ENCODE measurements around the gene TNIK.

Gene TNIK

GRCh38 chr3:171077261-171077660 is 382.9 kb downstream of the TNIK start:
- Histone ChIP-seq H3K4me2 (no peak overlapping the region), H3K27ac (no peak overlapping the region), H3K36me3 (ENCODE audit: insufficient read depth) (no peaks in the 10 kb centered on the region), H2AFZ (ENCODE audit: low read depth) (no peak overlapping the region), H3K9ac (no peak overlapping the region), H3K79me2 (ENCODE audit: insufficient read depth, low read depth) (no peaks in the 10 kb centered on the region), H3K4me1 (ENCODE audit: low read depth, poor library complexity, severe bottlenecking) (no peaks in the 10 kb centered on the region), H3K27me3 (ENCODE audit: insufficient read depth, low read depth) (no peaks in the 10 kb centered on the region), H3K4me3 (IDR thresholded peaks at IDR 0.05; ENCODE audit: insufficient read depth, low read depth, low read length) (no peak overlapping the region), H4K20me1 (ENCODE audit: insufficient read depth) (no peaks in the 10 kb centered on the region)
- TF ChIP-seq CTCF (conservative IDR thresholded peaks at IDR 0.05; ENCODE audit: low read depth, low read length), result no peak

- no peaks in the 10 kb centered on the region for H3K36me3 ChIP-seq (ENCODE audit: insufficient read depth)
- TF ChIP-seq CTCF (conservative IDR thresholded peaks at IDR 0.05; ENCODE audit: low read depth, low read length), result no peak
Observed at GRCh38 chr3:171072432-171072831, 387.8 kb downstream of the TNIK start.

GRCh38 chr3:171068658-171069057 is 391.5 kb downstream of the TNIK start:
- H3K79me2 ChIP-seq (ENCODE audit: insufficient read depth, low read depth), result no peaks in the 10 kb centered on the region
- no peak overlapping the region for H3K4me3 ChIP-seq (IDR thresholded peaks at IDR 0.05; ENCODE audit: insufficient read depth, low read depth, low read length)
- no peaks in the 10 kb centered on the region for H4K20me1 ChIP-seq (ENCODE audit: insufficient read depth)
- no peak for TF ChIP-seq CTCF (conservative IDR thresholded peaks at IDR 0.05; ENCODE audit: low read depth, low read length)
- H3K4me1 ChIP-seq (ENCODE audit: low read depth, poor library complexity, severe bottlenecking), result no peaks in the 10 kb centered on the region
- H3K4me2 ChIP-seq, result no peak overlapping the region
- no peaks in the 10 kb centered on the region for H3K27me3 ChIP-seq (ENCODE audit: insufficient read depth, low read depth)
- H3K36me3 ChIP-seq (ENCODE audit: insufficient read depth), result no peaks in the 10 kb centered on the region
- no peak overlapping the region for H3K9ac ChIP-seq
- H3K27ac ChIP-seq, result no peak overlapping the region
- H2AFZ ChIP-seq (ENCODE audit: low read depth), result no peak overlapping the region

More at GRCh38 chr3:171072432-171072831, 387.8 kb downstream of the TNIK start:
- Histone ChIP-seq H3K27ac (no peak overlapping the region), H3K4me3 (IDR thresholded peaks at IDR 0.05; ENCODE audit: insufficient read depth, low read depth, low read length) (no peak overlapping the region), H3K4me1 (ENCODE audit: low read depth, poor library complexity, severe bottlenecking) (no peaks in the 10 kb centered on the region), H2AFZ (ENCODE audit: low read depth) (no peak overlapping the region), H3K27me3 (ENCODE audit: insufficient read depth, low read depth) (no peaks in the 10 kb centered on the region), H3K4me2 (no peak overlapping the region), H4K20me1 (ENCODE audit: insufficient read depth) (no peaks in the 10 kb centered on the region), H3K79me2 (ENCODE audit: insufficient read depth, low read depth) (no peaks in the 10 kb centered on the region), H3K9ac (no peak overlapping the region)

- Histone ChIP-seq H3K4me1 (ENCODE audit: low read depth, poor library complexity, severe bottlenecking) (no peaks in the 10 kb centered on the region), H3K36me3 (ENCODE audit: insufficient read depth) (no peaks in the 10 kb centered on the region), H3K4me3 (IDR thresholded peaks at IDR 0.05; ENCODE audit: insufficient read depth, low read depth, low read length) (no peak overlapping the region), H3K27me3 (ENCODE audit: insufficient read depth, low read depth) (no peaks in the 10 kb centered on the region), H3K27ac (no peak overlapping the region), H2AFZ (ENCODE audit: low read depth) (no peak overlapping the region), H3K4me2 (no peak overlapping the region), H4K20me1 (ENCODE audit: insufficient read depth) (no peaks in the 10 kb centered on the region), H3K79me2 (ENCODE audit: insufficient read depth, low read depth) (no peaks in the 10 kb centered on the region), H3K9ac (no peak overlapping the region)
- no peak for TF ChIP-seq CTCF (conservative IDR thresholded peaks at IDR 0.05; ENCODE audit: low read depth, low read length)
Observed at GRCh38 chr3:171066206-171066605, 394.0 kb downstream of the TNIK start.
